SK-N-SH (cell line): ENCODE results near the gene CYP4F12.

ENCODE experiments used
- CHD2 ChIP-seq: fragments of 150-350 bp; IDR thresholded peaks from 2 replicates; pipeline ENCODE4 v1.6.1; 2018; ENCODE audit warnings: low read length; ENCODE audit not compliant: partially characterized antibody
- CTCF ChIP-seq: fragments of 200-600 bp; sonication (generic); IDR thresholded peaks from 2 replicates; pipeline ENCODE4 v1.6.1; 2017; ENCODE audit warnings: antibody characterized with exemption, mild to moderate bottlenecking, moderate library complexity
- ELF1 ChIP-seq: IDR thresholded peaks from 2 replicates; pipeline ENCODE4 v1.4.0; 2012
- EP300 ChIP-seq, 2 experiments: IDR thresholded peaks; 2 replicates each; pipeline versions ENCODE4 v1.4.0 to v1.6.1; 2012; ENCODE audit warnings: borderline replicate concordance in 1 of 2, low read depth in 1 of 2, low read length in 1 of 2
- EZH2phosphoT487 ChIP-seq: fragments of 200-600 bp; sonication (generic); IDR thresholded peaks from 2 replicates; pipeline ENCODE4 v1.6.1; 2017; ENCODE audit warnings: low read depth, mixed run types, mild to moderate bottlenecking, antibody characterized with exemption, moderate library complexity, borderline replicate concordance
- GABPA ChIP-seq: IDR thresholded peaks from 2 replicates; pipeline ENCODE4 v1.4.0; 2012; ENCODE audit warnings: low read depth, mild to moderate bottlenecking
- IRF3 ChIP-seq: fragments of 150-350 bp; IDR thresholded peaks from 2 replicates; pipeline ENCODE4 v1.6.1; 2016; ENCODE audit warnings: mild to moderate bottlenecking, low read depth, low read length
- MAX ChIP-seq: IDR thresholded peaks from 2 replicates; pipeline ENCODE4 v1.4.0; 2012; ENCODE audit warnings: low read depth
- POLR2AphosphoS5 ChIP-seq: IDR thresholded peaks from 2 replicates; pipeline ENCODE4 v1.6.1; 2012; ENCODE audit warnings: low read depth, low read length
- RCOR1 ChIP-seq: fragments of 150-350 bp; IDR thresholded peaks from 2 replicates; pipeline ENCODE4 v1.6.1; 2017; ENCODE audit warnings: antibody characterized with exemption, low read length
- RFX5 ChIP-seq: IDR thresholded peaks from 2 replicates; pipeline ENCODE4 v1.6.1; 2012; ENCODE audit warnings: mild to moderate bottlenecking, improper control_type of control experiment, low read length
- SIN3A ChIP-seq: IDR thresholded peaks from 2 replicates; pipeline ENCODE4 v1.6.1; 2012; ENCODE audit warnings: low read depth, mild to moderate bottlenecking, low read length, moderate library complexity, borderline replicate concordance
- USF2 ChIP-seq: fragments of 150-350 bp; IDR thresholded peaks from 2 replicates; pipeline ENCODE4 v1.6.1; 2017; ENCODE audit warnings: antibody characterized with exemption, low read length, low read depth, borderline replicate concordance
- ZBTB33 ChIP-seq: IDR thresholded peaks from 2 replicates; pipeline ENCODE4 v1.4.0; 2012; ENCODE audit warnings: low read depth, borderline replicate concordance

GRCh38 chr19:15702534-15702930, 29.6 kb downstream of the CYP4F12 start:
- TF ChIP-seq SIN3A (no peak), EP300 (IDR thresholded peaks at IDR 0.05; ENCODE audit: borderline replicate concordance in 1 of 2, low read depth in 1 of 2, low read length in 1 of 2) (no peak), CTCF (no peak), CHD2 (no peak), RCOR1 (peak; percentile 46; the same call in 1 of the 2 replicates), ZBTB33 (no peak), ELF1 (no peak), EZH2phosphoT487 (no peak), GABPA (no peak), POLR2AphosphoS5 (no peak), MAX (no peak), IRF3 (no peak), USF2 (no peak), RFX5 (no peak)
